Globus pallidus (tissue), 1 donor: ENCODE results near the gene PRTN3.

ENCODE experiments used
- DNase-seq: peaks from one replicate; pipeline ENCODE4 v3.0.0-alpha.2; 2015; ENCODE audit warnings: low spot score

The PRTN3 gene

GRCh38 chr19:803099-803561, 37.7 kb upstream of the PRTN3 start:
- no peak for DNase-seq

- DNase-seq = no peak
Measured at GRCh38 chr19:803686-804418, 36.9 kb upstream of the PRTN3 start.

- DNase-seq = no peak
Measured at GRCh38 chr19:804419-805165, 36.2 kb upstream of the PRTN3 start.

GRCh38 chr19:805166-805551, 35.6 kb upstream of the PRTN3 start:
- DNase-seq = no peak

- no peak for DNase-seq
Measured at GRCh38 chr19:805600-806550, 34.9 kb upstream of the PRTN3 start.

GRCh38 chr19:806815-807421, 33.9 kb upstream of the PRTN3 start:
- no peak for DNase-seq

GRCh38 chr19:807627-808422, 33.0 kb upstream of the PRTN3 start:
- no peak for DNase-seq

- no peak for DNase-seq
Measured at GRCh38 chr19:808423-808775, 32.4 kb upstream of the PRTN3 start.

- no peak for DNase-seq
Measured at GRCh38 chr19:810077-810855, 30.5 kb upstream of the PRTN3 start.

GRCh38 chr19:810883-811489, 29.8 kb upstream of the PRTN3 start:
- DNase-seq = no peak

GRCh38 chr19:811506-812048, 29.2 kb upstream of the PRTN3 start:
- no peak for DNase-seq

GRCh38 chr19:812049-812746, 28.6 kb upstream of the PRTN3 start:
- DNase-seq = no peak

- DNase-seq = no peak
Measured at GRCh38 chr19:812747-813218, 28.0 kb upstream of the PRTN3 start.

GRCh38 chr19:813219-814151, 27.3 kb upstream of the PRTN3 start:
- DNase-seq = no peak

GRCh38 chr19:814152-815078, 26.4 kb upstream of the PRTN3 start:
- no peak for DNase-seq

- no peak for DNase-seq
Measured at GRCh38 chr19:815079-815774, 25.6 kb upstream of the PRTN3 start.
